HPDE6-E6E7 (cell line): ENCODE results near the gene LY6G5C.

Experiments used
- DNase-seq: peaks from one replicate; pipeline ENCODE4 v3.0.0; 2011; ENCODE audit warnings: missing footprints; ENCODE audit errors: extremely low spot score

LY6G5C gene

DNA sequence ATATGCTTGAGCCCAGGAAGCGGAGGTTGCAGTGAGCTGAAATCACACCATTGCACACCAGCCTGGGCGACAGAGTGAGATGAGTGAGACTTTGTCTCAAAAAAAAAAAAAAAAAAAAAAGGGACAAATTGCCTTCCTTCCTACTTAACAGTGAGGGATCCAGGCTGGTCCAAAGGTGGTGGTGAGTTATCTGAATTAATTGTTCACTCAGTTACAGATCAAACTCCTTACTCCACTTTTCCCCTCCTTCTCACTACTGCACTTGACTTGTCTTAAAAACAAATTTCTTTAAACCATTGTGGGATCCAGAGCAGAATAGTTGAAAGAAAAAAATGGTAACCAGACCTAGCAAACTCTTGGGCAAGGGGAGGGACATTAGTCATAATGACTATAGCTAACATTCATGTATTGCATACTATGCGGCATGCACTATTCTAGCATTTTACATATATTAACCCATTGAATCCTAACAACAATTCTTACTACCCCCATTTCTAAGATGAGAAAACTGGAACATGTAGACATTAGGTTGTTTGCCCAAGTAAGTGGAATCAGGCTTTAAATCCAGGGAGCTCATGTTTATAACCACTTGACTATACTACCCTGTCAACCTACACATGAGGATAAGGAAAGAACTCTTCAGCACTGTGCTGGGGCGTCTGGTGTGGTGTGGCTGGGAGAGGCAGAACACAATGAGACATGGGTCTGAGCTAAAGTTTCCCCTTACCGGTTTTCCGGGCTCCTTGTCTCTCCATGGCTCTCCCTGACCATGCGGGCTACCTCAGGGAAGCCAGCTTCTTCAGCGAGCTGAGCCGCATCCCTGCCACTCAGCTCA is 17.5 kb downstream of the LY6G5C start:
- no peak for DNase-seq

DNA sequence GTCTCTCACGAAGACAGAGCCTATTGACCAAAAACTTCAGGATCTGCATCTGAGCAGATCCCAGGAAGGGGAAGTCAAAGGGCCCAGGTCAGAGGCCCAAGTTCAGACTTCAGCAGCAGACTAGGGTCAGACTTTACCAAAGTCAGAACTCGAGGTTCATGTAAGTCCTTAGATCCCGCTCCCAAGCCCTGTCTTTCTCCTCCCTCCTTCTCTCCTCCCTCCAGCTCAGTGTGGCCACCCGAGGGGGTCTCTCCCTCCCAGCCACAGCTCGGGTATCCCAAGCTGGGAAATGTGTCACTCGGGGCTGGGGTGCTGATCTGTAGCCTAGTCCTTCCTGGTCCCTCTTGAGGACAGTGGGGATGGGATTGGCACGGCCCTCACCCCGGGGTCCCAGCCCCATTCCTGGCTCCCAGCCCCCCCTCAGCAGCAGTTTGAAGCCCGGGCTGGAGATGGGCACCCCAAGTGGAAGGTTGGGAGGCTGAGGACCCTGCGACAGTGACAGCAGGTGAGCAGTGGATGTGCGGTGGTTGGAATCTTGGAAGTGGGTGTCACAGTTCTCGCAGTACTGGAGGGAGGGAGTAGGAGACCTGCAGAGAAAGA is 18.6 kb downstream of the LY6G5C start:
- no peak for DNase-seq

DNA sequence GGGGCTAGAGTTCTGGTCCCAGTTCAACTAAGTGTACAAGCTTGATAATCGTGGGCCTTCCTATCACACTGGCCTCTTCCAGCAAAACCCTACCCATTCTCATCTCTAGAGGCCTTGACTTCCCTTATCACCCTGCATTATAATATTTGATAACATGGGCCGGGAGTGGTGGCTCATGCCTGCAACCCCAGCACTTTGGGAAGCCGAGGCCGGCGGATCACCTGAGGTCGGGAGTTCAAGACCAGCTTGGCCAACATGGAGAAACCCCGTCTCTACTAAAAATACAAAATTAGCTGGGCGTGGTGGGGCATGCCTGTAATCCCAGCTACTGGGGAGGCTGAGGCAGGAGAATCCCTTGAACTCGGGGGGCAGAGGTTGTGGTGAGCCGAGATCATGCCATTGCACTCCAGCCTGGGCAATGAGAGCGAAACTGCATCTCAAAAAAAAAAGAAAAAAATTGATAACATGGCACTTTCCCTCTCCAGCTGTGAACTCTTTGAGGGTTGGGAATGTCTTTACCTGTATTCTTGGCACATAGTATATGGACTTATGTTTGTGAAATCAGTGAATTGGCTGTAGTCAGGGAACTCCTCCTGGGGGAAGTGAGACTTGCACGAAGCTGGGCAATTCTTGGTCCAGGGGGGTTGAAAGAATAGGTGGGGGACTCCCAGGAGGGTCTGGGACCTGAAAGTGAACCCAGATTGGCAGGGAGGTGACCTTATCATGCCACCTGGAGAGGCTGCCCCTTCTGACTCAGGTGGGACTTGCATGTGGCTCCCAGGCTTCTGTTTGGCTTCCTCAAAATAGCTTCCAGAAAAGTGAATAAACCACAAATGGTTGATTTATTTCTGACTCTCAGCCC is 19.4 kb downstream of the LY6G5C start:
- DNase-seq = no peak

- DNase-seq = no peak
Observed at GRCh38 chr6:31660381-31661261, 20.2 kb downstream of the LY6G5C start, which contains the start of gene C6orf47. C6orf47 (minus strand) TSS chr6:31660778; CDS start chr6:31659947, 831 bp downstream.

DNA sequence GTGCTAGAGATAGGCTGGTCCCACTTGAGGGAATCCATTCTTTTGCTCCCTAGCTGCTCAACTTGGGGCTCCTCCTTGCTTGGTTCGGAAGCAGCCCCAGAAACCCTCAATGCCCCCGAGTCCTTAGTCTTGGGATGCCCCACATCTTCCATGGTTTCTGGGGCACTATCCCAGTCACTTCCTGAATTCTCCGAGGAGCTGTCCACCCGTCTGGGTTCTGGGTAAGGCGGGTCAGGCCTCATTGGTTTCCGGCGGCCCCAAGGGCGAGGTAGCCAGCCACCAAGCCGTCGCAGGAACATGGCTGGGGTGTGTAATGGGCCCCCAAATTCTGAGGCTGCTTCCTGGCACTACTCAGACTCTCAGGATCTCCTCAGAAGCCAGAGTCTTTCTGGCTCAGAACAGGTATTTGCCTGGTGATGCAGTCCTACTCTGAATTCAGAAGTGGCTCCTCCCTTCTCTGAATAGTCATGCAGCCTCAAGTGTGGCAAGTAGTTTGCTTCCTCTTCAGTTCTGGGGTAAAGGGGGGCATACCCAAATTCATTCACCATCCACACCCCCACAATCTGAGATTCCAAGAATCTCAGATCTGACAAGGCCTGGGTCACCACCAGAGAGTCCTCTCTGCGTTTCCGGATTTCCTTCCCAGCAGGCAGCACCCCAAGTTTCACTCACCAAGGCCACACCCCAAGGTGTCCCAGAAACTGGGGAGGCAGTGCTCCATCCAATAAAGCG is 21.1 kb downstream of the LY6G5C start:
- no peak for DNase-seq

DNA sequence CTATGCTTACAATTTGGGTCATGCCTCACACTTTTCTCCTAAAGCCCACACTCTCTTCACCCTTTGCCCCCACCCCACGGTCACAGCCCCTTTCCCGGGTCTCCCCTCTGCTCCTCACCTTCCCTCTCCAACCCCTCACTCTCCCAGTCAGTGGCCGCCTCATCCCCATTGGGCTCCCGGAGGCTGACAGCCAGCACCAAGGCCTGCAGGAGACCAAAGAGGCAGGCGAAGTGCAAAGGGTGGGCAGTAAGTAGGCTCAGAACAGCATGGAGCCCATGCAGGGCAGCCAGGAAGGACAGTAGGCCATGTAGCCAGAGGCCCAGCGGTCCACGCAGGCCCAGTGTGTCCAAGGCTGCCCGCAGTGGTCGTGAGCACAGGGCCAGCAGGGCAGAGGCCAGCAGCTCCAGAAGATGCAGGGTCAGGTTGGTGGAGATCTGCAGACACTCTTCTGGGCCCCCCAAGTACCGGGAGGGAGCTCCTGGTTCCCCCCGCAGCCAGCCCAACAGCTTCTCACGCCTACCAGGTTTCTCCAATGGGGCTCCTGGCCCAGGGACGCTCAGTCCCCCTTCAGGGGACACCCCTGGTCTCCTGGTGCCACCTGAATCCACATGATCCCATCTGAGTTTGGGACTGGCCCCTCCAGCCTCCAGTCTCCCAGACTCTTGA is 21.8 kb downstream of the LY6G5C start:
- no peak for DNase-seq

DNA sequence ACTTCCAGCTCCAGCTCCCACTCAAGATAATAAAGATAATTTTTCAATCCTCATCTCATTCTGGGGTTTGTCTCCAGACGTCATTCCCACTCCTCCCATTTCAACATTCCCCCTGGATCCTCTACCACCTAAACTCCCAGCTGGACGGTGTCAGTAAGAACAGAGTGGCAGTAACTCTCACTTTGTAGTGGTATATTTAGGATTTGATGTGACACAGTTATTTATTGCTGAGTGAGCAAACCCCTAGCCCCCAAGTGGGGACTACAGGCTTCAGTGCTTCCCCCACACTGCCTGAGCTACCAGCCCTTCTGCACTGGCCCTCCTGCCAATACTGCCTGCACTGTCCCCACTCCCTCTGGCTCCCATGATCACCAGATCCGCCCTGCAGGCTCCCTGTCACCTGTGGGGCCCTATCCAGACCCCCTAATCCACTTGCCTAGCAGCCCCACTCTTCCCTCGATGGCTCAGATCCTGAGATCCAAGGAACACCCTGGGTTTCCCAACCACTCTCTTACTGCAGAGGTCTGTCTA is 22.6 kb downstream of the LY6G5C start:
- DNase-seq = no peak

DNA sequence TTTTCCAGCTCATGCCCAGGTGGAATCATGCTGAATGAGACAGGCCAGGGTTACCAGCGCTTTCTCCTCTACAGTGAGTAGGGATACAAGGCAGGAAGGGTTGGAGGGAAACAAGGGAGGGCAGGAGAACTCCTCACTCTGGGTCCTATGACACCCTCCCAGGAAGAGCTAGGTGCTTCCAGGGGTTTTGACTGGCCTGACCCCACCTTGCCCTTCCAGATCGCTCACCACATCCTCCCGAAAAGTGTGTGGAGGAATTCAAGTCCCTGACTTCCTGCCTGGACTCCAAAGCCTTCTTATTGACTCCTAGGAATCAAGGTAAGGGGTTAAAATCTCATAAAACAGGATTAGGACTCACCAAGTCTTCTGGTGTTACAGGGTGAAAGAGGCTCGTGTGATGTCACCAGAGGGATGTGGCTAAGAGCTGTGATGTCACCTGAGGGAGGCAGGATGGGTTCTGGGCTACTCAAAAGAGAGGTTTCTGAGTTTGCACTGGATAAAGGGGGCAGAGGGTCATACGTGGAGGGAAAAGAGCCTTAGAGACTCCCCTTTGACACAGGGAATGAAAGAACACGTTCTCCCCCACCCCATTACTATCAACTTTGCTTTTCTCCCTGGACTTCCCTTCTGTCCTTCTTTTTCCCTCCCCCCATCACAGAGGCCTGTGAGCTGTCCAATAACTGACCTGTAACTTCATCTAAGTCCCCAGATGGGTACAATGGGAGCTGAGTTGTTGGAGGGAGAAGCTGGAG is 23.3 kb downstream of the LY6G5C start:
- DNase-seq = no peak

DNA sequence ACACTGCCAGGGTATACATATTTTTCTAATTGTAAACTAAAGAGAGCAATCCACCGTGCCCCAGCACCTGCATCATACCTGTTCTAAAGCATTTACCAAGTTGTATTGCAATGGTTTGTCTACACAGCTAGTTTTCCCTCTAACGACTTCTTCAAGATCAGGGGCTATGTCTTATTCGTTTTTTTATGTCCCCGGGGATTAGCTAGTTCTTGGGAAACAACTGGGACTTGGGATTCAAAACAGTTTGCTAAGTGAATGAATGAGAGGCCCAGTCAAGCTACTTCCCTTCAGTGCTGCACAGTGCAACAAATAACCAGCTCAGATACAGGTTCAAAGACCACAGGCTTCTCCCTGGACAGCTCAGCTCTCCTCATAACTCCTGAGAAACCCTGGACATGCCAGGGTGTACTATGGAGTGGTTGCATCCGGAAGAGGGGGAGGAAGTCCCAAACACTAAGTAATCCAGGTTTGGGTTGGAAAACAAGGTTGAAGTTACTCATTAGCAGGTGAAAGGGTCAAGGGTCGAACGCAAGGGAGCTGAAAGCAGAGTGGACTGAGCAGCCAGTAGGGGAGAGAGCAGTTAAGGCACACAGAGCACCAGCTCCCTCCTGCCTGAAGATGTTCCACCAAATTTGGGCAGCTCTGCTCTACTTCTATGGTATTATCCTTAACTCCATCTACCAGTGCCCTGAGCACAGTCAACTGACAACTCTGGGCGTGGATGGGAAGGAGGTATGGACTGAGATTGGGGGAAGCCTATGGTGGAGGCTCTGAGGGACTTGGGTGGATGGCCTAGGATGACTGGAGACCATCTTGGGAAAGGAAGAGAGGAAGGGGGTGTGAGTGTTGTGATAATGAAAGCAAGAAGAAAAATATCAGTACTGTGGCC is 25.3 kb downstream of the LY6G5C start, which contains the start of gene APOM:
TSS of gene APOM (plus strand) at position 546 of the 889 bp plus-strand sequence. CDS start at position 619, 73 bp downstream.
- DNase-seq = no peak

- DNase-seq = no peak
Observed at GRCh38 chr6:31654574-31655348, 26.1 kb downstream of the LY6G5C start.

DNA sequence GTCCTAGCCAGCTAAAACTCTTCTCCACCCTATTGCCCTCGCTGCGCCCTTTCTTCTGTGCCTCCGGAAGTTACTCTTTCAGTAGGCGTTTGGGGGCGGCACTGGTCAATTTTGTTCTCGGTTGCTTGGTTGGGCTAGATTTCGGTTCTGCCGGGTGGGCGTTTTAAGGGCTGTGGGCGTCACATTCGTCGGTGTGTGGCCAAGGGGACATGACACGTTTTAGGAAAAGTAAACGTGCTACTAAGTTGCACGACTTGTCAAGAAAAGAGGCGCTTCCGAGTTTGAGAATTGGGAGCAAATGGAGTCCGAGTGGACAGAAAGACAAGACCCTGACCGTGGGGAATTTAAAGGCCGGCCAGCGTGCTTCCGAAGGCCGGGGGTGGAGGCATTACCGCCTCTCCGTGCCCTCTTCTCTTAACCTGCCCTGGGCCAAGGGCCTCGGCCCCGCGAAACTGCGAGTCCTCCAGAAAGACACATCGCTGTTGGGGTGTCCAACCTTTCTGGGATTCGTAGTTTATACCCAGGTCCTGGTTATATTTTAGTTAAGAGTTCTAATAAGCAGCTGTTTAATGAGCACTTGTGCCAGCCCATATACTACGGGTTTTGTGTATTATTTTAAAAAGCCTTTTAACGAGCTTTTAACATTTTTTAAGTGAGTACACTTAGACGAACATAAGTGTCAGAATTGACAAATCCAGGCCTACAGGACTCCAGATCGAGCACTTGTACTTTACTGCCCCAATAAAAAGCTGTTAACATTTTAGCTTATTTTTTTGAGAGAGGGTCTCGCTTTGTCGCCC is 27.7 kb downstream of the LY6G5C start:
- DNase-seq = peak; percentile 84

DNA sequence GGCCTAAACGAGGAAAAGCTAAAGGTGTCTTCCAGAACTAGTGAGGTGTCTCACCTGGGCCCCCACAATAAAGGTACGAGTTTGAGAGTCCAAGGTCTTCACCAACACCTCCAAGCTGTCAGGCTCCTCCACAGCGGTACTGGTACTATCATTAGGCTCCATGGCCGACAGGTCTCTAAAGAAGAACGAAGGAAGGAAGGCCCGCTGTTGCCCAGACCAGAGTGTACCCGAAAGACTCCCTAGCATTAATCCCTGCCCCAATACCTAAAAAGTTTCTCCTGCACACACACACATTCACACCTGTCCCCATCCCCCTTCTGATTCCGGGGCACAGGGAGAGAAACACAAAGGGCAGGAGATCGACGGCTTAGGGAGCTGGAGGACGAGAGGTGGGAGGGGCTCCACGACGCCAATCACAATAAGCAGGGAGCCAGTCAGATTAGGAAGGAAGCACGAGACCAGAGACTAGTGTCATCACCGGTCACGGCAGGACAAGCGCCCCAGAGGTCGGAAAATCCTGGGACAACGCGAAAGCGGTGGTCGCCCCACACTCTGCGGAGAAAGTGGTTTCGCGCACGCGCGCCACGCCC is 29.2 kb downstream of the LY6G5C start:
- DNase-seq = peak; percentile 73

GRCh38 chr6:31645325-31645724 is 35.5 kb downstream of the LY6G5C start:
- DNase-seq = no peak

DNA sequence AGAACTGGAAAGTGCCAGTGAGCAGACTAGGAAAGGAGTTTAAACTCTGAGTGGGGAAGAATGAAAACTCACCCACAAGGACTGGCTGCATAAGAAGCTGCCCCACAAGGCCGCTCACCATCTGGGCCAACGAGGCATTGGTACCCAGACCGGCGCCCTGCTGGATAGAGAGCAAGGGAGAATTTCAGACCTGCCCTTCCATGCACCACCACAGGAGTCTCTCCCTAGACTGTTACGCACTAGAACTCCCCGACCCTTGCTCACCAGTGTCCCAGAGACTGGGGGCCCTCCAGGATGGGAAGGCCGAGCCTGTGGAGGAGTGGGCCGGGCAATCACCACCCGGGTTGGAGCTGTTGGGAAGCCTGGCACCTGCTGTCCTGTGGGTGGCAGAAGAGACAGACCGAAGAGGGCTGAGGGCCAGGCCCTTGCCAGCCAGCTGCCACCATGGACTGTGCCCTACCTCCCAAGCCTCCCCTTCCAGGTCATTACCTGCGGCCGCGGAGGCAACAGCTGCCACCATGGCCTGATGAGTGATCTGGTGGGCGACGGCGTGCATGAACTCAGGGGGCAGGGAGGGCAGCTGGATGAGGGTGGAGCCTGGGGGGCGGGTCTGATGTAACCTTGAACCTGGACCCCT is 36.9 kb downstream of the LY6G5C start:
- DNase-seq = no peak

DNA sequence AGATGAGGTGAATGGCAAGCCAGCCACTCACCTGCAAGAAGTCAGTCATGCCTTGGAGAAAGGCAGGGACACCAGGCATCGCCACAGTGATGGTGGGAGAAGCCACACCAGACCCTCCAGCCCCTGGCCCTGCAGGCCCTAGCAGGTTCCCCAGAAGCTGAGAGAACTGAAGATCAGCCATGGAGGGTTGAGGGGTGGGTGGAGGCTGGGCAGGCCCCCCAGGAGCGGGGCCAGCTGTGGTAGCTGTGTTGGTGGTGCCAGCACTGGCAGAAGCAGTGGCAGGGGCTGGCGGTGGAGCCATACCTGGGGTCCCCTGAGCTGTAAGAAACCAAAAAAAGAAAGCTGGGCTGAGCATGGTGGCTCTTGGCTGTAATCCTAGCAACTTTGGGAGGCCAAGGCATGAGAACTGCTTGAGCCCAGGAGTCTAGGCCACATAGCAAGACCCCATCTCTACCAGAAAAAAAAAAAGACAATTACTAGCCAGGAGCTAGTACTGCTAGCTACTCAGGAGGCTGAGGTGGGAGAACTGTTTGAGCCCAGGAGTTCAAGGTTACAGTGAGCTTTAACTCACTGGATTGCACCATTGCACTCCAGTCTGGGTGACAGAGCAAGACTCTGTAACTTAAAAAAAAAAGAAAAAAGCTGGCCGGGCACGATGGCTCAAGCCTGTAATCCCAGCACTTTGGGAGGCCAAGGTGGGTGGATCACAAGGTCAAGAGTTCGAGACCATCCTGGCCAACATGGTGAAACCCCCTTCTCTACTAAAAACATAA is 37.9 kb downstream of the LY6G5C start:
- no peak for DNase-seq
